Keratinocyte (primary cell): ENCODE measurements around the gene SHFL. TPM values are rescaled to one million over a fixed set of nuclear protein-coding genes. Genes with fewer than 3 reads are reported as not detected.

Experiments used
- DNase-seq: peaks from one replicate; pipeline ENCODE4 v3.0.0-alpha.2; 2011; ENCODE audit warnings: low read depth, missing footprints, low spot score
- FAIRE-seq: peaks from 2 replicates; lab custom pipeline; 2011; peaks lifted over from hg19 to GRCh38; lab: Jason Lieb, UNC
- H2AFZ ChIP-seq: 2 replicates; pipeline ENCODE4 v1.6.0; 2012; ENCODE audit warnings: low read length, control low read depth, inconsistent platforms; ENCODE audit not compliant: control insufficient read depth
- H3K27ac ChIP-seq: 2 replicates; pipeline ENCODE4 v1.5.1; 2011; ENCODE audit warnings: low read length; ENCODE audit not compliant: control insufficient read depth, insufficient read depth
- H3K27me3 ChIP-seq: 3 replicates; pipeline ENCODE4 v1.6.0; 2011; ENCODE audit warnings: low read length; ENCODE audit not compliant: control insufficient read depth, insufficient read depth; ENCODE audit errors: extremely low read depth
- H3K36me3 ChIP-seq, 2 experiments: 2 replicates in 1 of 2; 3 replicates in 1 of 2; pipeline ENCODE4 v1.5.1; 2011; ENCODE audit warnings: low read length in 2 of 2, mild to moderate bottlenecking in 1 of 2; ENCODE audit not compliant: control insufficient read depth in 2 of 2, insufficient read depth in 2 of 2; ENCODE audit errors: extremely low read depth in 1 of 2
- H3K4me1 ChIP-seq: 3 replicates; pipeline ENCODE4 v1.5.1; 2011; ENCODE audit warnings: low read length; ENCODE audit not compliant: control insufficient read depth, insufficient read depth; ENCODE audit errors: extremely low read depth
- H3K4me2 ChIP-seq: 3 replicates; pipeline ENCODE4 v1.6.0; 2011; ENCODE audit warnings: low read depth, low read length; ENCODE audit not compliant: control insufficient read depth, insufficient read depth; ENCODE audit errors: extremely low read depth
- H3K4me3 ChIP-seq, 3 experiments: fragments of 200-600 bp in 1 of 3; sonication (generic) in 1 of 3; 2 replicates in 2 of 3; 3 replicates in 1 of 3; pipeline ENCODE4 v1.5.1; 2011 to 2016; ENCODE audit warnings: low read length in 3 of 3, mild to moderate bottlenecking in 3 of 3, control low read depth in 2 of 3, inconsistent platforms in 1 of 3, low read depth in 1 of 3, mixed read lengths in 1 of 3, mixed run types in 1 of 3, moderate library complexity in 1 of 3; ENCODE audit not compliant: control insufficient read depth in 2 of 3, insufficient read depth in 2 of 3; ENCODE audit errors: extremely low read depth in 1 of 3
- H3K79me2 ChIP-seq: 2 replicates; pipeline ENCODE4 v1.6.0; 2012; ENCODE audit warnings: low read length; ENCODE audit not compliant: control insufficient read depth, insufficient read depth
- H3K9ac ChIP-seq: 3 replicates; pipeline ENCODE4 v1.6.0; 2011; ENCODE audit warnings: low read length; ENCODE audit not compliant: control insufficient read depth, insufficient read depth; ENCODE audit errors: extremely low read depth
- H3K9me1 ChIP-seq: 3 replicates; pipeline ENCODE4 v1.6.0; 2011; ENCODE audit warnings: low read length; ENCODE audit not compliant: control insufficient read depth, insufficient read depth; ENCODE audit errors: extremely low read depth
- H3K9me3 ChIP-seq: 2 replicates; pipeline ENCODE4 v1.5.1; 2012; ENCODE audit warnings: low read depth, low read length; ENCODE audit not compliant: control insufficient read depth
- H4K20me1 ChIP-seq: 3 replicates; pipeline ENCODE4 v1.6.0; 2011; ENCODE audit warnings: low read length; ENCODE audit not compliant: control insufficient read depth, insufficient read depth; ENCODE audit errors: extremely low read depth
- EZH2 ChIP-seq: IDR thresholded peaks from one replicate; pipeline ENCODE4 v1.6.1; 2012; ENCODE audit warnings: inconsistent platforms, mild to moderate bottlenecking, low read length, moderate library complexity
- dilution Hi-C: fragments of 300-500 bp; cut with MboI; formaldehyde crosslinking; loops from one replicate; pipeline ENCODE4 v1.7.0; 2020; ENCODE audit warnings: low sequenced_read_pairs; ENCODE audit not compliant: extremely low pct_ligation_motif_present
- polyA plus RNA-seq, 5 experiments: library from polyadenylated mRNA; depleted of rRNA in 3 of 5; stranded (reverse) in 3 of 5; stranded (forward) in 1 of 5; unstranded in 1 of 5; fragments of >200 nt; gene quantifications; 1 replicate in 1 of 5; 2 replicates in 3 of 5; 3 replicates in 1 of 5; pipeline versions ENCODE4 v1.2.1 to v1.2.3, GENCODE V29; 2011 to 2012; ENCODE audit warnings: missing spikeins in 2 of 5, low read depth in 1 of 5, low replicate concordance in 1 of 5
- TF ChIP-seq, protein P1 (sequence below), 3 experiments: IDR thresholded peaks in 1 of 3; conservative IDR thresholded peaks in 1 of 3; optimal IDR thresholded peaks in 1 of 3; 2 replicates in 2 of 3; 3 replicates in 1 of 3; pipeline versions ENCODE3 to v1.5.1; 2011; ENCODE audit warnings: low read length in 3 of 3, mild to moderate bottlenecking in 3 of 3, moderate library complexity in 2 of 3, control low read depth in 1 of 3, inconsistent platforms in 1 of 3; ENCODE audit not compliant: insufficient read depth in 2 of 3; ENCODE audit errors: extremely low read depth in 1 of 3

Gene SHFL
- polyA plus RNA-seq, 1 donor (not counting 4 experiments of a cell fraction or from before 2014, with no cell fraction given): 36.4 TPM

DNA sequence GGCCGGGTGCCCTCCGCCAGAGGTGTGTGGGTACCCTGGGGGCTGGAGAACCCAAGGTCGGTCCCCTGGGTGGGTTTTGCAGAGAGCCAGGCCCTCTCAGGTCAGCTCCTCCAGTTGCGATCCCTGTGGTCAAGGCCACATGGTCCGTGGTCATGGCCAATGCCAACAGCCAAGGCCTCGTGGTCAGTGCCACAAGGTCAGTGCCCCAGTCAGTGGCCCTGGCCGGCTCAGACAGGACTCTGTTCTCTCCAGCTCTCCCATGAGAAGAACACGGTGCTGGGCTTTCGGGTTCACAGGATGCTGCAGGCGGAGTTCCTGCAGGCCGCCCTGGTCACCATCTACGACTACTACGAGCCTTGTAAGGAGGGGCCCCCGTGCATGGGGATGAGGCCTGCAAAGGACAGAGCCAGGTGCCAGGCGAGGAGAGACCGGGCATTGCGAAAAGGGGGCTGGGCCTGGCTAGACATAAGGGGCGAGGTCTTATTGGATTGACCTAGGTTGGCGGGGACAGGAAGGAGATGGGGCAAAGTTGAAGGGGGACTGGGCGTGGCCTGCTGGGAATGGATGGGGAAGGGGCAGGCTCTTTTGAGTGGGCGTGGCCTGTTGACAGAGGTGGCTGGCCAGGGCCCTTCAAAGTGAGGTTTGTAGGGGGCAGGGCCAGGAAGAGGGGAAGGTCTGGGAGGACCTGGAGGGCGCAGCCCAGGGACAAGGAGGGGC, 15.2 kb upstream of the SHFL start:
- TF ChIP-seq, protein P1, sequence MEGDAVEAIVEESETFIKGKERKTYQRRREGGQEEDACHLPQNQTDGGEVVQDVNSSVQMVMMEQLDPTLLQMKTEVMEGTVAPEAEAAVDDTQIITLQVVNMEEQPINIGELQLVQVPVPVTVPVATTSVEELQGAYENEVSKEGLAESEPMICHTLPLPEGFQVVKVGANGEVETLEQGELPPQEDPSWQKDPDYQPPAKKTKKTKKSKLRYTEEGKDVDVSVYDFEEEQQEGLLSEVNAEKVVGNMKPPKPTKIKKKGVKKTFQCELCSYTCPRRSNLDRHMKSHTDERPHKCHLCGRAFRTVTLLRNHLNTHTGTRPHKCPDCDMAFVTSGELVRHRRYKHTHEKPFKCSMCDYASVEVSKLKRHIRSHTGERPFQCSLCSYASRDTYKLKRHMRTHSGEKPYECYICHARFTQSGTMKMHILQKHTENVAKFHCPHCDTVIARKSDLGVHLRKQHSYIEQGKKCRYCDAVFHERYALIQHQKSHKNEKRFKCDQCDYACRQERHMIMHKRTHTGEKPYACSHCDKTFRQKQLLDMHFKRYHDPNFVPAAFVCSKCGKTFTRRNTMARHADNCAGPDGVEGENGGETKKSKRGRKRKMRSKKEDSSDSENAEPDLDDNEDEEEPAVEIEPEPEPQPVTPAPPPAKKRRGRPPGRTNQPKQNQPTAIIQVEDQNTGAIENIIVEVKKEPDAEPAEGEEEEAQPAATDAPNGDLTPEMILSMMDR (optimal IDR thresholded peaks at IDR 0.05 in 1 of 3, IDR thresholded peaks at IDR 0.05 in 1 of 3, conservative IDR thresholded peaks at IDR 0.05 in 1 of 3; ENCODE audit: extremely low read depth in 1 of 3, insufficient read depth in 2 of 3, low read length in 3 of 3): no peak
- no peak for TF ChIP-seq EZH2
- DNase-seq (no peak), FAIRE-seq (no peak)
- H3K9me3 ChIP-seq: peaks cover 5% of the 10 kb centered on the region
- no peak overlapping the region for H2AFZ ChIP-seq
- H3K9me1 ChIP-seq: no peaks in the 10 kb centered on the region
- H3K4me1 ChIP-seq: no peaks in the 10 kb centered on the region
- H3K36me3 ChIP-seq: no peaks in the 10 kb centered on the region
- no peaks in the 10 kb centered on the region for H4K20me1 ChIP-seq
- H3K4me2 ChIP-seq: no peak overlapping the region
- dilution Hi-C loops: no loop called here
- no peak overlapping the region for H3K27ac ChIP-seq
- no peaks in the 10 kb centered on the region for H3K79me2 ChIP-seq
- H3K4me3 ChIP-seq: no peak overlapping the region
- no peak overlapping the region for H3K9ac ChIP-seq
- H3K27me3 ChIP-seq: no peaks in the 10 kb centered on the region

DNA sequence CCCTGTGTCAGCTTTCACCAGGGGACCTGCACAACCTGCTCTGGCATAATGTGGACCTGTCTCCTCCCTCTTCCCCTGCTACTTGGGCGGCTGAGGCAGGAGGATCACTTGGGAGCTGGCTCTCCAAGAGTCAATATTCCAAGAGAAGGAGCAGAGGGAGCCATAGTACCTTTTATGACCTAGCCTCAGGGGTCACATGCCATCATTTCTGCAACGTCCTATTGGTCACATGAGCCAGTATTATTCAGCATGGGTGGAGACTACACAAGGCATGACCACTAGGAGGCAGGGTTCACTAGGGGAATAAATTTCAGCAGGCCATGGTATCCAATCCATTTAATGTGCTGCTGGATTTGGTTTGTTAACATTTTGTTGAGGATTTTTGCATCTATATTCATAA, 12.0 kb upstream of the SHFL start:
- Histone ChIP-seq H3K27ac (no peak overlapping the region), H3K4me1 (no peaks in the 10 kb centered on the region), H3K9me1 (no peaks in the 10 kb centered on the region), H3K4me3 (no peak overlapping the region), H3K36me3 (no peaks in the 10 kb centered on the region), H2AFZ (no peak overlapping the region), H3K4me2 (no peak overlapping the region), H3K79me2 (no peaks in the 10 kb centered on the region), H3K9ac (no peak overlapping the region), H3K27me3 (no peaks in the 10 kb centered on the region), H3K9me3 (peaks cover 5% of the 10 kb centered on the region), H4K20me1 (no peaks in the 10 kb centered on the region)
- dilution Hi-C loops: no loop called here
- TF ChIP-seq EZH2: no peak
- TF ChIP-seq, protein P1 (optimal IDR thresholded peaks at IDR 0.05 in 1 of 3, IDR thresholded peaks at IDR 0.05 in 1 of 3, conservative IDR thresholded peaks at IDR 0.05 in 1 of 3; ENCODE audit: extremely low read depth in 1 of 3, insufficient read depth in 2 of 3, low read length in 3 of 3): peak; percentile 42 to 60 (median 53)
- no peak for FAIRE-seq
- no peak for DNase-seq
